H1 (cell line): ENCODE results near the gene DCAF6. TPM values are rescaled to one million over a fixed set of nuclear protein-coding genes. Genes with fewer than 3 reads are reported as not detected.

ENCODE experiments used
- CTCF ChIA-PET: fragments of 300-600 bp; sonication (Branson Sonifier 250); formaldehyde crosslinking; loops from one replicate; lab custom pipeline; 2021; ENCODE audit not compliant: partially characterized antibody; lab: Charles Lee
- POLR2A ChIA-PET: fragments of 300-600 bp; sonication (Branson Sonifier 250); formaldehyde crosslinking; loops from one replicate; lab custom pipeline; 2021; ENCODE audit warnings: inconsistent platforms; ENCODE audit not compliant: partially characterized antibody; lab: Charles Lee
- DNase-seq, 2 experiments: peaks; one replicate each; pipeline versions ENCODE4 v3.0.0 to v3.0.0-alpha.2; 2010 to 2022; ENCODE audit warnings: low spot score in 2 of 2, low read depth in 1 of 2, mixed read lengths in 1 of 2
- FAIRE-seq: peaks from 2 replicates; lab custom pipeline; 2011; peaks lifted over from hg19 to GRCh38; lab: Jason Lieb, UNC
- H2AFZ ChIP-seq: 2 replicates; pipeline ENCODE4 v1.8.1; 2012; ENCODE audit warnings: low read length, inconsistent platforms
- H2AK5ac ChIP-seq: 2 replicates; pipeline ENCODE4 v1.6.1; 2013; ENCODE audit warnings: low read depth, low read length
- H2BK120ac ChIP-seq: replicated peaks from 2 replicates; pipeline ENCODE3; 2013; ENCODE audit warnings: low read depth, low read length, inconsistent platforms
- H2BK12ac ChIP-seq: 2 replicates; pipeline ENCODE4 v1.6.1; 2013; ENCODE audit warnings: low read depth, low read length
- H2BK15ac ChIP-seq: 2 replicates; pipeline ENCODE4 v1.6.1; 2013; ENCODE audit warnings: low read length
- H2BK20ac ChIP-seq: 2 replicates; pipeline ENCODE4 v1.6.1; 2013; ENCODE audit warnings: low read length
- H2BK5ac ChIP-seq: 2 replicates; pipeline ENCODE4 v1.6.1; 2013; ENCODE audit warnings: low read depth, low read length
- H3K14ac ChIP-seq: 2 replicates; pipeline ENCODE4 v1.6.1; 2013; ENCODE audit warnings: inconsistent platforms; ENCODE audit not compliant: insufficient read length
- H3K18ac ChIP-seq: 2 replicates; pipeline ENCODE4 v1.6.1; 2013; ENCODE audit warnings: low read length; ENCODE audit errors: extremely low read depth
- H3K23ac ChIP-seq: 2 replicates; pipeline ENCODE4 v1.6.1; 2013; ENCODE audit warnings: inconsistent platforms; ENCODE audit not compliant: insufficient read length
- H3K23me2 ChIP-seq: 2 replicates; pipeline ENCODE4 v1.6.1; 2013; ENCODE audit warnings: low read depth, low read length
- H3K27ac ChIP-seq: 2 replicates; pipeline ENCODE4 v1.6.1; 2011; ENCODE audit warnings: low read depth, low read length, inconsistent platforms
- H3K27me3 ChIP-seq, 4 experiments: replicated peaks in 1 of 4; 1 replicate in 1 of 4; 2 replicates in 3 of 4; pipeline versions ENCODE4 v1.6.1 to v1.8.1; 2011 to 2013; ENCODE audit warnings: low read length in 3 of 4, mild to moderate bottlenecking in 3 of 4, inconsistent platforms in 2 of 4, mixed read lengths in 2 of 4, moderate library complexity in 1 of 4; ENCODE audit not compliant: control insufficient read depth in 3 of 4, insufficient read depth in 3 of 4; ENCODE audit errors: extremely low read depth in 1 of 4
- H3K36me3 ChIP-seq, 4 experiments: 2 replicates each; pipeline versions ENCODE4 v1.6.1 to v1.8.1; 2011 to 2013; ENCODE audit warnings: mild to moderate bottlenecking in 4 of 4, low read length in 3 of 4, moderate library complexity in 2 of 4, control low read depth in 1 of 4, inconsistent platforms in 1 of 4; ENCODE audit not compliant: insufficient read depth in 4 of 4, control insufficient read depth in 2 of 4
- H3K4ac ChIP-seq: replicated peaks from 2 replicates; pipeline ENCODE3; 2013; ENCODE audit warnings: low read length, low read depth, mixed read lengths, inconsistent platforms; ENCODE audit not compliant: insufficient read length
- H3K4me1 ChIP-seq, 4 experiments: replicated peaks in 1 of 4; 1 replicate in 1 of 4; 2 replicates in 3 of 4; pipeline versions ENCODE4 v1.6.1 to v1.8.1; 2011 to 2013; ENCODE audit warnings: low read length in 3 of 4, inconsistent platforms in 2 of 4, mixed read lengths in 1 of 4; ENCODE audit not compliant: insufficient read depth in 4 of 4, control insufficient read depth in 3 of 4
- H3K4me2 ChIP-seq, 2 experiments: 2 replicates each; pipeline versions ENCODE4 v1.6.1 to v1.8.1; 2011 to 2013; ENCODE audit warnings: low read depth in 2 of 2, low read length in 2 of 2, control low read depth in 1 of 2, inconsistent platforms in 1 of 2, mild to moderate bottlenecking in 1 of 2; ENCODE audit not compliant: insufficient read depth in 1 of 2
- H3K4me3 ChIP-seq, 4 experiments: fragments of 200-600, 300-600 bp in 1 of 4; sonication (generic), shearing (Covaris generic), sonication (Bioruptor Twin) in 1 of 4; 2 replicates each; pipeline versions ENCODE4 v1.5.1 to v1.8.1; 2011 to 2016; ENCODE audit warnings: low read length in 4 of 4, low read depth in 3 of 4, control low read depth in 2 of 4, inconsistent platforms in 2 of 4, mild to moderate bottlenecking in 2 of 4, mixed read lengths in 1 of 4, moderate library complexity in 1 of 4; ENCODE audit not compliant: insufficient read depth in 2 of 4; ENCODE audit errors: extremely low read depth in 1 of 4
- H3K56ac ChIP-seq: replicated peaks from 2 replicates; pipeline ENCODE3; 2013; ENCODE audit warnings: low read depth, mild to moderate bottlenecking, mixed read lengths, low read length, inconsistent platforms; ENCODE audit not compliant: insufficient read length
- H3K79me1 ChIP-seq: 2 replicates; pipeline ENCODE4 v1.6.1; 2013; ENCODE audit warnings: low read depth, low read length, control low read depth
- H3K79me2 ChIP-seq, 2 experiments: 2 replicates each; pipeline versions ENCODE4 v1.6.1 to v1.8.1; 2012 to 2013; ENCODE audit warnings: low read length in 2 of 2, mild to moderate bottlenecking in 2 of 2, inconsistent platforms in 1 of 2; ENCODE audit not compliant: insufficient read depth in 2 of 2, control insufficient read depth in 1 of 2
- H3K9ac ChIP-seq, 4 experiments: replicated peaks in 1 of 4; 1 replicate in 1 of 4; 2 replicates in 3 of 4; pipeline versions ENCODE4 v1.6.1 to v1.8.1; 2011 to 2013; ENCODE audit warnings: low read depth in 3 of 4, low read length in 3 of 4, control low read depth in 2 of 4, mild to moderate bottlenecking in 2 of 4, moderate library complexity in 2 of 4, inconsistent platforms in 1 of 4; ENCODE audit errors: extremely low read depth in 1 of 4
- H3K9me3 ChIP-seq, 2 experiments: 2 replicates each; pipeline versions ENCODE4 v1.6.1 to v1.8.1; 2012 to 2013; ENCODE audit warnings: mild to moderate bottlenecking in 2 of 2, moderate library complexity in 2 of 2, control low read depth in 1 of 2, inconsistent platforms in 1 of 2, low read depth in 1 of 2, low read length in 1 of 2, mixed read lengths in 1 of 2; ENCODE audit not compliant: insufficient read depth in 2 of 2
- H4K20me1 ChIP-seq, 2 experiments: replicated peaks in 1 of 2; 2 replicates each; pipeline versions ENCODE3 to v1.8.1; 2011 to 2013; ENCODE audit warnings: inconsistent platforms in 2 of 2, low read length in 2 of 2, mild to moderate bottlenecking in 1 of 2; ENCODE audit not compliant: insufficient read depth in 2 of 2, control insufficient read depth in 1 of 2
- H4K5ac ChIP-seq: 2 replicates; pipeline ENCODE4 v1.6.1; 2013; ENCODE audit warnings: low read length, low read depth, mixed read lengths, inconsistent platforms; ENCODE audit not compliant: insufficient read length
- H4K8ac ChIP-seq: 2 replicates; pipeline ENCODE4 v1.8.0; 2013; ENCODE audit warnings: mild to moderate bottlenecking, moderate library complexity, low read length, inconsistent platforms; ENCODE audit not compliant: insufficient read depth; ENCODE audit errors: extremely low read depth
- H4K91ac ChIP-seq: replicated peaks from 2 replicates; pipeline ENCODE3; 2013; ENCODE audit warnings: low read length, mixed read lengths, inconsistent platforms; ENCODE audit not compliant: insufficient read length
- BCL11A ChIP-seq, 2 experiments: IDR thresholded peaks; one replicate each; pipeline ENCODE4 v1.6.1; 2011; ENCODE audit warnings: low read depth in 2 of 2, low read length in 2 of 2, mild to moderate bottlenecking in 2 of 2
- JUND ChIP-seq: IDR thresholded peaks from 2 replicates; pipeline ENCODE4 v1.6.1; 2011; ENCODE audit warnings: mild to moderate bottlenecking, improper control_type of control experiment, low read length
- KDM5A ChIP-seq: fragments of 200-600 bp; IDR thresholded peaks from 2 replicates; pipeline ENCODE4 v1.7.1; 2012; ENCODE audit warnings: mild to moderate bottlenecking, low read length, inconsistent platforms, mixed read lengths
- MAX ChIP-seq: IDR thresholded peaks from 2 replicates; pipeline ENCODE4 v1.6.1; 2012; ENCODE audit warnings: inconsistent platforms
- POLR2A ChIP-seq, 2 experiments: IDR thresholded peaks; 1 replicate in 1 of 2; 2 replicates in 1 of 2; pipeline ENCODE4 v1.6.1; 2011; ENCODE audit warnings: low read depth in 2 of 2, low read length in 2 of 2, mild to moderate bottlenecking in 2 of 2; ENCODE audit errors: control extremely low read depth in 1 of 2
- RAD21 ChIP-seq, 2 experiments: IDR thresholded peaks in 1 of 2; conservative IDR thresholded peaks in 1 of 2; 2 replicates each; pipeline ENCODE4 v1.6.1; 2011; ENCODE audit warnings: low read depth in 2 of 2, low read length in 2 of 2, improper control_type of control experiment in 1 of 2, inconsistent platforms in 1 of 2, mild to moderate bottlenecking in 1 of 2, moderate library complexity in 1 of 2
- SP4 ChIP-seq: IDR thresholded peaks from 2 replicates; pipeline ENCODE4 v1.6.1; 2012; ENCODE audit warnings: low read length, inconsistent platforms
- TCF12 ChIP-seq: IDR thresholded peaks from 2 replicates; pipeline ENCODE4 v1.6.1; 2011; ENCODE audit warnings: low read depth, mild to moderate bottlenecking, low read length
- WGBS, 2 experiments: shearing (Covaris generic) in 1 of 2; methylation state at CpG; one replicate each; pipeline versions ENCODE4 v1.1.6 to v1.1.7; 2013 to 2015; ENCODE audit warnings: low lambda C conversion rate in 2 of 2, mixed read lengths in 2 of 2, inconsistent platforms in 1 of 2, low coverage in 1 of 2, missing lambda C conversion rate in 1 of 2; ENCODE audit not compliant: insufficient replicate concordance in 2 of 2, insufficient coverage in 1 of 2, insufficient read length in 1 of 2; ENCODE audit errors: extremely low coverage in 1 of 2, missing lambda C conversion rate in 1 of 2; 5-methylcytosine and 5-hydroxymethylcytosine counted together
- polyA plus RNA-seq, 7 experiments: library from polyadenylated mRNA; depleted of rRNA in 3 of 7; stranded (reverse) in 5 of 7; unstranded in 2 of 7; fragments of >200 nt in 5 of 7; fragments of 200-250 nt in 2 of 7; gene quantifications; 1 replicate in 5 of 7; 2 replicates in 1 of 7; 4 replicates in 1 of 7; pipeline versions ENCODE4 v1.2.1 to v1.2.3, GENCODE V29; 2011 to 2013; ENCODE audit warnings: missing spikeins in 2 of 7, mixed read lengths in 2 of 7
- total RNA-seq: library from RNA; stranded (reverse); fragmentation: NEBNext Ultra II Directional; extraction: Animal tissue kit (Norgen Biotek cat#: 25700); gene quantifications from 2 replicates; pipeline ENCODE4 v1.2.1, GENCODE V29; 2021

Gene DCAF6
- total and polyA plus RNA-seq, 2 of the 8 experiments (the other 6 are each of a cell fraction or from before 2014, with no cell fraction given), result 12.3 to 17.4 TPM

DNA sequence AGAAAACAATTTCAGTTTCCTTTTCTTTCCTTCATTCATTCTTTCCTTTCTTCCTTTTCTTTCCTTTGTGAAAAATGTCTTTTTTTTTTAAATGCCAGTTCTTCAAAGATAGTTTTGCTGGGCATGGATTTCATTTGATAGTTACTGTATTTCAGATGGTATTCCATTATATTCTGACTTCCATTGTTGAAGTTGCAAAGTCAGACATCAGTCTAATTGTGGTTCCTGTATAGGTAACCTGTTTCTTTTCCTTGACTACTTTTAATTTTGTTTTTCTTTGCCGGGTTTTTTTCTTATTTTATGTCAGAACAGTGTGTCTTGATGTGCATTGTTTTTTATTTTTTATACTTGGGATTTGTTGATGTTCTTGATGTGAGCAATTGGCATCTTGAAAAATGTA, 40.8 kb downstream of the DCAF6 start:
- H3K79me1 ChIP-seq, result no peaks in the 10 kb centered on the region
- H3K56ac ChIP-seq, result no peak overlapping the region
- no peak overlapping the region for H2BK12ac ChIP-seq
- ChIA-PET POLR2A (no interaction called here), CTCF (no interaction called here)
- no peak overlapping the region for H3K4ac ChIP-seq
- no peak overlapping the region for H4K8ac ChIP-seq
- DNase-seq, result no peak
- no peak overlapping the region for H2BK120ac ChIP-seq
- no peak overlapping the region for H3K14ac ChIP-seq
- H3K79me2 ChIP-seq, result 0 out of 4 replicates have a peak, but pooled peaks cover 0 to 5% of the 10 kb centered on the region in 2 experiments
- no peak overlapping the region for H3K18ac ChIP-seq
- no peaks in the 10 kb centered on the region for H3K4me1 ChIP-seq
- H2BK5ac ChIP-seq, result no peak overlapping the region
- H3K9ac ChIP-seq, result no peak overlapping the region
- no peak overlapping the region for H3K27ac ChIP-seq
- H3K9me3 ChIP-seq, result no peaks in the 10 kb centered on the region
- H3K23ac ChIP-seq, result no peak overlapping the region
- H4K20me1 ChIP-seq, result no peaks in the 10 kb centered on the region
- no peaks in the 10 kb centered on the region for H3K23me2 ChIP-seq
- H3K27me3 ChIP-seq, result no peaks in the 10 kb centered on the region
- H3K4me3 ChIP-seq, result no peak overlapping the region
- H2AFZ ChIP-seq, result no peak overlapping the region
- no peak overlapping the region for H3K4me2 ChIP-seq
- no peak overlapping the region for H2BK20ac ChIP-seq
- H2AK5ac ChIP-seq, result no peak overlapping the region
- H2BK15ac ChIP-seq, result no peak overlapping the region
- FAIRE-seq, result no peak
- H4K91ac ChIP-seq, result no peak overlapping the region
- 72% methylated on average over 1 of the region's 1 CpG; no CpG with 5 or more reads in 1 of the 2 experiments for WGBS, 2 experiments
- H3K36me3 ChIP-seq, result peaks cover 0 to 17% (median 4%) of the 10 kb centered on the region in 4 experiments; a peak in 5 of 8 replicates
- H4K5ac ChIP-seq, result no peak overlapping the region
- no peak for TF ChIP-seq KDM5A
- TF ChIP-seq TCF12, result no peak
- TF ChIP-seq MAX, result no peak
- TF ChIP-seq SP4, result no peak
- TF ChIP-seq JUND, result no peak
- no peak for TF ChIP-seq BCL11A (IDR thresholded peaks at IDR 0.05; ENCODE audit: low read depth in 2 of 2, low read length in 2 of 2)
- TF ChIP-seq POLR2A (IDR thresholded peaks at IDR 0.05; ENCODE audit: control extremely low read depth in 1 of 2, low read depth in 2 of 2, low read length in 2 of 2), result no peak
- TF ChIP-seq RAD21 (IDR thresholded peaks at IDR 0.05 in 1 of 2, conservative IDR thresholded peaks at IDR 0.05 in 1 of 2; ENCODE audit: low read depth in 2 of 2, low read length in 2 of 2), result no peak
